Natural killer cell treated with Interleukin-12 subunit alpha and Interleukin-12 subunit beta and Interleukin-15 and Interleukin-18, amount 100 ng/mL, for 72 hours (primary cell): ENCODE data around the gene CALY. TPM values are rescaled to one million over a fixed set of nuclear protein-coding genes. Genes with fewer than 3 reads are reported as not detected.
A peak's percentile ranks its signal among the peaks of the same experiment; 100 is the strongest.
"Not testable (repeated sequence)": the region's sequence is repeated elsewhere in the genome, so short reads cannot be mapped to it uniquely, and the experiment has no call there.

ENCODE experiments used
- ATAC-seq, 2 donors: fragments of 150-1000 bp; cut with Tn5 transposase in 1 of 2; sonication (Bioruptor Pico), chemical (Tn5 transposase) in 1 of 2; 2 replicates each; pipeline ENCODE4 v1.10.0; 2021
- DNase-seq: peaks from one replicate; pipeline ENCODE4 v3.0.0; 2022; ENCODE audit warnings: low spot score
- H3K27ac Mint-ChIP-seq, 2 donors: 1 replicate in 1 of 2; 2 replicates in 1 of 2; pipeline ENCODE4 v1.8.0; 2022; ENCODE audit warnings: mixed read lengths in 2 of 2, mild to moderate bottlenecking in 1 of 2, moderate library complexity in 1 of 2
- H3K27me3 Mint-ChIP-seq, 2 donors: 1 replicate in 1 of 2; 2 replicates in 1 of 2; pipeline ENCODE4 v1.8.0; 2022; ENCODE audit warnings: mixed read lengths in 2 of 2
- H3K36me3 Mint-ChIP-seq: one replicate; pipeline ENCODE4 v1.8.0; 2022; ENCODE audit warnings: mixed read lengths
- H3K4me1 Mint-ChIP-seq, 2 donors: 1 replicate in 1 of 2; 2 replicates in 1 of 2; pipeline ENCODE4 v1.8.0; 2022; ENCODE audit warnings: low read depth in 2 of 2, mixed read lengths in 2 of 2, mild to moderate bottlenecking in 1 of 2
- H3K4me3 Mint-ChIP-seq: one replicate; pipeline ENCODE4 v1.8.0; 2022; ENCODE audit warnings: mixed read lengths
- H3K9me3 Mint-ChIP-seq: 2 replicates; pipeline ENCODE4 v1.8.0; 2022; ENCODE audit warnings: mixed read lengths
- total RNA-seq, 2 donors: library from RNA; stranded (reverse); gene quantifications; one replicate each; pipeline ENCODE4 v1.2.3, GENCODE V29; 2022

Gene CALY
- total RNA-seq, 2 donors from 2014 or later, result not detected

- peak overlapping the region; percentile 20 for H3K4me3 Mint-ChIP-seq
- no peaks in the 10 kb centered on the region for H3K9me3 Mint-ChIP-seq
- no peaks in the 10 kb centered on the region for H3K36me3 Mint-ChIP-seq
- H3K27me3 Mint-ChIP-seq, result peaks cover 29 to 33% of the 10 kb centered on the region in 2 donors
- DNase-seq (no peak), ATAC-seq (no peak)
- no peak overlapping the region for H3K27ac Mint-ChIP-seq
- peaks cover 4 to 8% of the 10 kb centered on the region in 2 donors for H3K4me1 Mint-ChIP-seq
Observed at GRCh38 chr10:133326223-133326551, 10.5 kb downstream of the CALY start.

DNA sequence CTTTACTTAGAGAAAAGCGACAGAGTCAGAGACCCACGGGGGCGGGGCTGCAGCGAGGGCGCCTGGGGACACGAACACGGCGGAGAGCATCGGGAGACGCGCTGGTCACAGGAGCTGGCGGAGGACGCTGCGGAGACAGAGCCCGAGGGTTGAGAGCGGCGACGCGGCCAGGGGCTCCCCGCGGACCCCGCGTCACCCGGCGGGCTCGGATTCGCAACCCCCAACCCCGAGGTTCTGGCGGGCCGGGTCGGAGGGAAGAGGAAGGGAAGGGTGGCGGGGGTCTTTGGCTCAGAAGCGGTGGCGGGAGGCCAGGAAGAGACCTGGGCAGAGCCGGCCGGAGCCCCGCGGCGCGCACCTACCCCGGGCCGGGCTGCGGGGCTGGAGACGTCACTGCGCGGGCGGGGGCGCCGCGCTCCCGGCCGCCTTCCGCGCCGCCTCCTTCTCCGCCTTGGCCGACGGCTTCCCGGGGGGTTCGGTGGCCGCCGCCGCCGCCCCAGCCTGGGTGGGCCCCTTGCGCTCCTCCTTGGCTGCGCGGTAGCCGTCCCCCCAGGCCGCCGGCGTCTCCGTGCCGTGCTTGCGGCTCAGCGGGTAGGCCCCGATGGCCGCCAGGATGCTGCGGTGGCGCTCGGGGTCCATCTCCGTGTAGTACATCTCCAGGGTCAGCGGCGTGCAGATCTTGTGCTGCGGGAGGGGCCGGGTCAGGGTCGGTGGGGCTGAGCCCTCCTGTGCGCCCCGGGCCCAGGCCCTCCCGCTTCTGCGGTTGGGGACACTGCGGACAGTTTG lies 11.1 kb downstream of the CALY start:
- Mint-ChIP-seq H3K36me3 (no peaks in the 10 kb centered on the region), H3K27me3 (peaks cover 23 to 28% of the 10 kb centered on the region in 2 donors), H3K27ac (no peak overlapping the region), H3K4me3 (peak overlapping the region; percentile 57), H3K4me1 (peaks cover 4 to 8% of the 10 kb centered on the region in 2 donors), H3K9me3 (no peaks in the 10 kb centered on the region)
- ATAC-seq (no peak), DNase-seq (no peak)

- no peaks in the 10 kb centered on the region for H3K9me3 Mint-ChIP-seq
- H3K27me3 Mint-ChIP-seq, result peaks cover 26 to 31% of the 10 kb centered on the region in 2 donors
- peaks cover 2 to 6% of the 10 kb centered on the region in 2 donors for H3K4me1 Mint-ChIP-seq
- no peaks in the 10 kb centered on the region for H3K36me3 Mint-ChIP-seq
- ATAC-seq (no peak), DNase-seq (no peak)
- no peak overlapping the region for H3K27ac Mint-ChIP-seq
- H3K4me3 Mint-ChIP-seq, result no peak overlapping the region
Observed at GRCh38 chr10:133324857-133325260, 11.8 kb downstream of the CALY start.

GRCh38 chr10:133324198-133324792 lies 12.4 kb downstream of the CALY start:
- ATAC-seq, result peak; percentile 65 to 78
- Mint-ChIP-seq H3K27ac (no peak overlapping the region), H3K9me3 (no peaks in the 10 kb centered on the region), H3K4me1 (peaks cover 3 to 6% of the 10 kb centered on the region in 2 donors), H3K27me3 (peaks cover 26 to 29% of the 10 kb centered on the region in 2 donors), H3K4me3 (no peak overlapping the region), H3K36me3 (no peaks in the 10 kb centered on the region)
- no peak for DNase-seq

DNA sequence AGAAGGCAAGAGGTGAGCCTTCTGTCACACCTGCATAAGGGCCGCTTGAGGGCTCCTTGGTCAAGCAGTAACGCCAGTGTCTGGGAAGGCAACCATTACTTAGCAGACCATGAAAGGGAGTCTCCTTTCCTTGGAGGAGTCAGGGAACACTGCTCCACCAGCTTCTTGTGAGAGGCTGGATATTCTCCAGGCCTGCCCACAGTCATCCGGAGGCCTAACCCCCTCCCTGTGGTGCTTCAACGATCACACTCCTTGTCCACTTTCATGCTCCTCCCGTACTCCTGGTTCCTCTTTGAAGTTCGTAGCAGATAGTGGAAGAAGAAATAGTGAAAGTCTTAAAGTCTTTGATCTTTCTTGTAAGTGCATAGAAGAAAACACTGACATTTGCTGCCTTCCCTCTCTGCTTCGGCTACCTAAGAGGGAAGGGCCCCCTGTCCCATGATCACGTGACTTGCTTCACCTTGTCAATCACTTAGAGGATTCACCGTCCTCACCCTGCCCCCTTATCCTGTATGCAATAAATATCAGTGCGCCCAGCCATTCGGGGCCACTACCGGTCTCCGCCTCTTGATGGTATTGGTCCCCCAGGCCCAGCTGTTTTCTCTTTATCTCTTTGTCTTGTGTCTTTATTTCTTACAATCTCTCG lies 14.5 kb downstream of the CALY start:
- ATAC-seq, H3K9me3 Mint-ChIP-seq, H3K36me3 Mint-ChIP-seq, H3K27ac Mint-ChIP-seq, H3K4me1 Mint-ChIP-seq, H3K4me3 Mint-ChIP-seq, DNase-seq: not testable (repeated sequence)
- H3K27me3 Mint-ChIP-seq, result peaks cover 22 to 25% of the 10 kb centered on the region in 2 donors

- not testable (repeated sequence) for H3K9me3 Mint-ChIP-seq, DNase-seq, H3K4me3 Mint-ChIP-seq, H3K27ac Mint-ChIP-seq, ATAC-seq, H3K36me3 Mint-ChIP-seq, H3K4me1 Mint-ChIP-seq
- peaks cover 13 to 16% of the 10 kb centered on the region in 2 donors for H3K27me3 Mint-ChIP-seq
Observed at GRCh38 chr10:133320852-133321422, 15.8 kb downstream of the CALY start.

GRCh38 chr10:133318494-133319127 lies 18.1 kb downstream of the CALY start:
- no peak overlapping the region for H3K27ac Mint-ChIP-seq
- H3K27me3 Mint-ChIP-seq, result peaks cover 10 to 16% of the 10 kb centered on the region in 2 donors
- peaks cover 8 to 10% of the 10 kb centered on the region in 2 donors for H3K4me1 Mint-ChIP-seq
- H3K4me3 Mint-ChIP-seq, result peak overlapping the region; percentile 63
- H3K36me3 Mint-ChIP-seq, result no peaks in the 10 kb centered on the region
- no peaks in the 10 kb centered on the region for H3K9me3 Mint-ChIP-seq
- DNase-seq (peak; percentile 85), ATAC-seq (peak; percentile 96 to 97)

DNA sequence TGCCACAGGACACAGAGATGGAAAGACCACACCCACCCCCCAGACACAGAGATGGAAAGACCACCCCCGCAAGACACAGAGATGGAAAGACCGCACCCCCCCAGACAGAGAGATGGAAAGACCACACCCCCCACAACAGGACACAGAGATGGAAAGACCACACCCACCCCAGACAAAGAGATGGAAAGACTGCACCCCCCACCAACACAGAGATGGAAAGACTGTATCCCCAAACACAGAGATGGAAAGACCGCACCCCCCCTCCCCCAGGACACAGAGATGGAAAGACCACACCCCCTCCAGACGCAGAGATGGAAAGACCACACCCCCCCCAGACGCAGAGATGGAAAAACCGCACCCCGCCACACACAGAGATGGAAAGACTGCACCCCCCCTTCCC lies 20.0 kb downstream of the CALY start:
- DNase-seq (no peak), ATAC-seq (no peak)
- peaks cover 10 to 16% of the 10 kb centered on the region in 2 donors for H3K27me3 Mint-ChIP-seq
- no peak overlapping the region for H3K27ac Mint-ChIP-seq
- no peak overlapping the region for H3K4me3 Mint-ChIP-seq
- H3K4me1 Mint-ChIP-seq, result peaks cover 8 to 10% of the 10 kb centered on the region in 2 donors
- H3K9me3 Mint-ChIP-seq, result no peaks in the 10 kb centered on the region
- H3K36me3 Mint-ChIP-seq, result no peaks in the 10 kb centered on the region

DNA sequence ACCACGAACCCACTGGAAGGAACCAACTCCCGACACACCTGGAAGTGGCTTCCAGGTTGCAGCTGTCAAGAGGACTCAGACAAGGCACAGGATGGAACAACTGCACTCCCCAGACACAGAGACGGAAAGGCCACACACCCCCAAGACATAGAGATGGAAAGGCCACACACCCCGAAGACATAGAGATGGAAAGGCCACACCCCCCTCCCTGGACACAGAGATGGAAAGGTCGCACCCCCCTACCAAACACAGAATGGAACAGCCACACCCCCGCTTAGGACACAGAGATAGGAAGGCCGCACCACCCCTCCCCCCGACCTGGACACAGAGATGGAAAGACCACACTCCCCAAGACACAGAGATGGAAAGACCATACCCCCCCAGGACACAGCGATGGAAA lies 20.4 kb downstream of the CALY start:
- Mint-ChIP-seq H3K36me3 (no peaks in the 10 kb centered on the region), H3K27me3 (peaks cover 10 to 16% of the 10 kb centered on the region in 2 donors), H3K4me3 (peak overlapping the region; percentile 34), H3K4me1 (peaks cover 8 to 10% of the 10 kb centered on the region in 2 donors), H3K9me3 (no peaks in the 10 kb centered on the region), H3K27ac (no peak overlapping the region)
- DNase-seq (no peak), ATAC-seq (no peak)

GRCh38 chr10:133315847-133316246 lies 20.8 kb downstream of the CALY start:
- no peaks in the 10 kb centered on the region for H3K36me3 Mint-ChIP-seq
- peaks cover 8 to 10% of the 10 kb centered on the region in 2 donors for H3K4me1 Mint-ChIP-seq
- no peaks in the 10 kb centered on the region for H3K9me3 Mint-ChIP-seq
- H3K4me3 Mint-ChIP-seq, result peak overlapping the region; percentile 34
- DNase-seq, result no peak
- peaks cover 10 to 16% of the 10 kb centered on the region in 2 donors for H3K27me3 Mint-ChIP-seq
- no peak for ATAC-seq
- H3K27ac Mint-ChIP-seq, result no peak overlapping the region

DNA sequence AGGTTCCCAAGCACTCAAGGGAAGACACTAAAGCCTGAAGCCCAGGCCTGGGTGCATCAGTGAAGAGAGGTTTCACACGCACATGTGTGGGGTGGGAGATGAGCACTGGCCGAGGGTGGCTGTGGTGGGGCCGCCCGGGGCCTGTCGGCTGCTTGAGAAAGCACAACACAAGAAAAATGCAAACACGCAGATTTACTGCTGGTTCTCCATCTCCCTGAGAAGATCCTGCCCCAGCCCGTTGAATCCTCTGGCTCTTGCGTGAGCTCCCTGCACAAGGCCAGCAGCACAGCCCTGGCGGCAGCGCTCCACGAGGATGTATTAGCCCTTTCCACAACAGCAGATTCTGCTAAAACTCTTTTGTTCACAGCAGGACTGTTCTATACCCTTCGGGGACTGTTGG lies 21.8 kb downstream of the CALY start:
- DNase-seq (no peak), ATAC-seq (no peak)
- Mint-ChIP-seq H3K27ac (no peak overlapping the region), H3K4me3 (no peak overlapping the region), H3K36me3 (no peaks in the 10 kb centered on the region), H3K4me1 (peaks cover 8 to 10% of the 10 kb centered on the region in 2 donors), H3K27me3 (peaks cover 6 to 10% of the 10 kb centered on the region in 2 donors), H3K9me3 (no peaks in the 10 kb centered on the region)

- Mint-ChIP-seq H3K36me3 (no peaks in the 10 kb centered on the region), H3K4me1 (peaks cover 2 to 5% of the 10 kb centered on the region in 2 donors), H3K9me3 (no peaks in the 10 kb centered on the region), H3K4me3 (no peak overlapping the region), H3K27ac (no peak overlapping the region), H3K27me3 (no peaks in the 10 kb centered on the region)
- DNase-seq (no peak), ATAC-seq (no peak)
Observed at GRCh38 chr10:133313192-133313591, 23.5 kb downstream of the CALY start.

DNA sequence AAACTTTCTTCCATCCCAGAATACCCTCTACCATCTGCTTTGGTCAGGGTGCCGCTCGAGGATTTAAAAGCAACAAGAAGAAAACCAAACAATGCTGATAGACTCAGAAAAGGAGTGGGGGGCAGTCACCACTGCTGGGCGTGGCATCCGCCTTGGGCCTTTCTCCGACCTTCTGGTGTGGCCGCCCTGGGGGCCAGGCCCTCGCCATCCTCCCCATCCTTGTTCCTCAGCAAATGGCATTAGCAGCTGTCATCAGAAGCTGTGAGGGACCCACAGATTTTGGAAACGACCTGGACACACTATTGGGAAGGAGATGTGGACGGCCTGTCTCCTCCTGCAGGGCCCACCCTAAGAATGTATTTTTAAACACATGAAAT lies 23.9 kb downstream of the CALY start:
- Mint-ChIP-seq H3K27me3 (no peaks in the 10 kb centered on the region), H3K4me1 (peaks cover 6 to 9% of the 10 kb centered on the region in 2 donors), H3K36me3 (no peaks in the 10 kb centered on the region), H3K27ac (no peak overlapping the region), H3K9me3 (no peaks in the 10 kb centered on the region), H3K4me3 (no peak overlapping the region)
- ATAC-seq, result no peak
- no peak for DNase-seq
